Iris pigment epithelial cell (primary cell): ENCODE data around the gene PHRF1.
A peak's percentile ranks its signal among the peaks of the same experiment; 100 is the strongest.
"Not testable (repeated sequence)": the region's sequence is repeated elsewhere in the genome, so short reads cannot be mapped to it uniquely, and the experiment has no call there.

Source experiments
- DNase-seq: peaks from one replicate; pipeline ENCODE4 v3.0.0-alpha.2; 2011; ENCODE audit warnings: low read depth

The PHRF1 gene

DNA sequence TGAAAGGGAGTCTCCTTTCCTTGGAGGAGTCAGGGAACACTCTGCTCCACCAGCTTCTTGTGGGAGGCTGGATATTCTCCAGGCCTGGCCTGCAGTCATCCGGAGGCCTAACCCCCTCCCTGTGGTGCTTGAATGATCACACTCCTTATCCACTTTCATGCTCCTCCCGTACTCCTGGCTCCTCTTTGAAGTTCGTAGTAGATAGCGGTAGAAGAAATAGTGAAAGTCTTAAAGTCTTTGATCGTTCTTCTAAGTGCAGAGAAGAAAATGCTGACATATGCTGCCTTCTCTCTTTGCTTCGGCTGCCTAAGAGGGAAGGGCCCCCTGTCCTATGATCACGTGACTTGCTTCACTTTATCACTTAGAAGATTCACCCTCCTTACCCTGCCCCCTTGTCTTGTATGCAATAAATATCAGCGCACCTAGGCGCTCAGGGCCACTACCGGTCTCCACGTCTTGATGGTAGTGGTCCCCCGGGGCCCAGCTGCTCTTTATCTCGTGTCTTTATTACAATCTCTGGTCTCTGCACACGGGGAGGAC, 2.2 kb upstream of the PHRF1 start:
- not testable (repeated sequence) for DNase-seq

DNA sequence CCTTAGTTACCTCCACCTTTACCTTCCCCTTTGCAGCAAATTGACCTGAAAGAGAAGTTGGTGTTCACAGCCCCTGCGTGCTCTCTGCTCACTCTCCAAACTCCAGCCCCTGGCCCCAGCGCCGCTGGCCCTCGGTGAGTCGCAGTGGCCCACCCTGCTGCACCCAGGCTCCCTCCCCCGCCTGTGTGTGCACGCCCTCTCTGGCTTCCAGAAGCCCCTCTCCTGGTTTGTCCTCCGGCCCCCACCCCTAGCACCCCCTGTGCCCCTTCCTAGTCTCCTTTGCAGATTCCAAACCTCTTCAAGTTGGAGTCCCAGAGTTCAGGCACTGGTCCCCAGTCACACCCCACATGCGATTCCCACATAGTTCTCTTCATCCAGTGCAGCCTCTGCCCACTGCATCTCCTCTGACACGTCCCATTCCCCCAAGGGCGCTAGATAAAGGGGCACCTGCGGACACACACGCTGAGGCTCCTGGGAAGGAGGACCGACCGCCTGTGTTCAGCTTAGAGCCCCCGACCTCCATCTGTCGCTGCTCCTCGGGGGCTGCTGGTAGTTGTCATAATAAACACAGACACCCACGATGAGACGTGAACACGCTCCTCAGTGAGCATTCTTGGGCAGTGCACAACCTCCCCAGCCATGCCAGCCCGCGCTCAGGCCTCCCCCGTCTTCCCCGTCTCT, 1.5 kb upstream of the PHRF1 start:
- DNase-seq = no peak

DNA sequence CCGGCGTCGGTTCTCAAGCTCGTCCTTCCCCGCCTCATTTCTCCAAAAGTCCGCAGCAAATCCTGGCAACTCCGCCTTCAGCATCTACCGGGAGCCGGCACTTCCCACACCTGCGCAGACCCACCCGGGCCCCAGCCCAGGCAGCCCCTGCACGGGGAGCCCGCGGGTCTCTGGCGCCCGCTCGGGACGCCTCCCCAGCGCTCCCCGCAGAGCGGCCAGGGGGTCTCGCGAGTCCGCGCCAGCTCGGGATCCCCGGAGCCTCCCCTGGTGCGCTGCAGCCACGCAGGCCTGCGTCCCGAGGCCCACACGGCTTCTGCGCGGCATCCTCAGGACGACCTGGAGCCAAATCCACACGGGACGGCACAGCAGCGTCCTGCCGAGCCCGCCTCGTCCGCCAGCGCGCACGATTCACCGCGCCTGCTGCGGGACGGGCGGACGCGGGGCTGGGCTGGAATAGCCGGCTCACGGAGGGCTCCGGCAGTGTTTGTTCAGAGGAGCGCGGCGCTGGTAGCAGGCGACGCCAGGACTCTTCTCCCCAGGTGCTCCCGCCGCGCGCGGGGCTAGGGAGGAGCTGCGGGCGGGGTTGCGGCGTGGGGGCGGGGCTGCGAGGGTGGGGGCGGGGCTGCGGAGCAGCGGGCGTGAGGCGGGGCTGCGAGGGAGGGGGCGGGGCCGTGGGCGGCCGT, 816 bp upstream of the PHRF1 start:
- DNase-seq = peak; percentile 20

GRCh38 chr11:576811-577610, 741 bp downstream of the PHRF1 start:
- DNase-seq = peak; percentile 21

- no peak for DNase-seq
These were observed 1.3 kb downstream of the PHRF1 start for GRCh38 chr11:577611-577894.

DNA sequence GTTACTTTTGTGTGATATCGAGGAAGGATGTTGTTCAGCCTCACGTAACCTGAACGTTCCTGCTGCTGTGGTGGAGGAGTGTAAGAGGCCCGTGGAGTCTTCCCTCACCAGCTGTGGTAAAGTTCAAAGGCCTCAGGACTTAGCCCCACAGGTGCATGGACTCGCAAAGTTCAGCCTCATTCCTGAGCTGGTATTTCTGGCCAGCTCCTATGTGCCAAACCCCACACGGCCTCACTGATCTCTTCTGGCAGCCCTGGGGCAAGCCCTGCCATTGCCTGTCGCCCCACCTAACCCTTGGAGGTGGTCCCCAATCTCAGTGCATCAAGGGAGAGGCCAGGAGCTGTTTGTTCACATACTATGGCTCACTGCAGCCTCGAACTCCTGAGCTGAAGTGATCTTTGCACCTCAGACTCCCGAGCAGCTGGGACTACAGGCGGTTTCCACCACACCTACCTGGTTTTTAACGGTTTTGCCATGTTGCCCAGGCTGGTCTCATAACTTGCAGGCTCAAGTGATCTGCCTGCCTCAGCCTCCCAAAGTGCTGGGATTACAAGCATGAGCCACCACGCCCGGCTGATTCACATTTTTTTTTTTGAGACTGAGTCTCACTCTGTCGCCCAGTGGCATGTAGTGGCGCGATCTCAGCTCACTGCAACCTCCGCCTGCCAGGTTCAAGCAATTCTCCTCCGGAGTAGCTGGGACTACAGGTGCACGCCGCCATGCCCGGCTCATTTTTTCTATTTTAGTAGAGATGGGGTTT, 2.2 kb downstream of the PHRF1 start:
- DNase-seq = no peak

DNA sequence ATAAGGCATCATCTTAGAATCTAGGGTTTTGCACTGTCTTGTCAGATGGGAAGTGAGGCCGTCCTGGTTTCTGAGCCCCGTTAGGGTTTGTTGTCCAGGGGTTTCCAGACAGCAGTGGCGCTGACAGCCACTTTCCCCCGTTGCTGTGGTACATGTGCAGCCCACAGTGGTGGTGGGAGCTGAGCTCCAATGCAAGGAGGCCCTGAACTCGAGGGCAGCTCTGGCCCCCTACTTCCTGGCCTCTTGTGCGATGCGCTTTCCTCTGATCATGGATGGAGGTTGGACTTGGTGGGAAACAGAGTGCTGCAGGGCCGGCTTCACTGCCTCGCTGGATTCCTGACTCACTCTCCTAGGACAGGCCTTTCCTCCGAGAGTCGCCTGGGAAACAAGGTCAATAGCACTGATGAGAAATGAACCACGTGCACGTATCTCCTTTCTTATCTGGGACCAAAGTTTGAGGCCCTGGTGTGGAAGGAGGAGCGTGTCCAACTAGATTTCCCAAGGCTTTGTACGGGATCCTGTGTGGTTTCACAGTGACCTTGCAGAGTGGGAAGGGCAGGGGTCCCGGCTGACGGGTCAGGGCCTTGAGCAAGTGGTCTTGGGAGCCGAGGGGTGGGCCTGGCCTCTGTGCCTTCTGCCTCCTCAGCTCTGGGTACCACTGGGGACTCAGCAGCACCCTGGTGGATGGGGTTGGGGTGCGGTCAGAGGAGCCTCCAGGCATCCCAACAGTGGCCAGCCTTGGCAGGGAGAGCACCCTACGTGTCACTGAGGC, 3.7 kb downstream of the PHRF1 start:
- peak; percentile 52 for DNase-seq

- DNase-seq = no peak
These were observed 5.1 kb downstream of the PHRF1 start for GRCh38 chr11:581342-581741.

- DNase-seq = no peak
These were observed 5.5 kb downstream of the PHRF1 start for GRCh38 chr11:581752-582151.

DNA sequence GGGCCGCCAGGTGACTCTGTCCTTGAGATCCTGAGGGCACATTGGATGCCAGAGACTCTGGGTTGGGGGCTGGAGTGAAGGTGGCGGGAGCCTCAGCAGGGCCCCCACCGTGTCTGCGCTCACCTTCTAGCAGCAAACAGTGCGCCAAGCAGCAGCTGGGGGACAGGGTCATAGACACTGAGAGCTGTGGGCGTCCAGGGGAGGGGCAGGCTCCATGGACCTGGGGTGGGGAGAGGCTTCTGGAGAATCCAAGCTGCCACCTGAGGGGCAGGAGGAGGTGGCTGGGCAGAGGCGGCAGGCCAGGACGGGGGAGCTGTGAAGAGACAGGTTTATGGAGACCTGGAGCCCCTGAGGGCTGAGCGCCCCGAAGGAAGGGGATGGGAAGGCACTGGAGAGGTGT, 8.0 kb downstream of the PHRF1 start:
- DNase-seq = no peak

DNA sequence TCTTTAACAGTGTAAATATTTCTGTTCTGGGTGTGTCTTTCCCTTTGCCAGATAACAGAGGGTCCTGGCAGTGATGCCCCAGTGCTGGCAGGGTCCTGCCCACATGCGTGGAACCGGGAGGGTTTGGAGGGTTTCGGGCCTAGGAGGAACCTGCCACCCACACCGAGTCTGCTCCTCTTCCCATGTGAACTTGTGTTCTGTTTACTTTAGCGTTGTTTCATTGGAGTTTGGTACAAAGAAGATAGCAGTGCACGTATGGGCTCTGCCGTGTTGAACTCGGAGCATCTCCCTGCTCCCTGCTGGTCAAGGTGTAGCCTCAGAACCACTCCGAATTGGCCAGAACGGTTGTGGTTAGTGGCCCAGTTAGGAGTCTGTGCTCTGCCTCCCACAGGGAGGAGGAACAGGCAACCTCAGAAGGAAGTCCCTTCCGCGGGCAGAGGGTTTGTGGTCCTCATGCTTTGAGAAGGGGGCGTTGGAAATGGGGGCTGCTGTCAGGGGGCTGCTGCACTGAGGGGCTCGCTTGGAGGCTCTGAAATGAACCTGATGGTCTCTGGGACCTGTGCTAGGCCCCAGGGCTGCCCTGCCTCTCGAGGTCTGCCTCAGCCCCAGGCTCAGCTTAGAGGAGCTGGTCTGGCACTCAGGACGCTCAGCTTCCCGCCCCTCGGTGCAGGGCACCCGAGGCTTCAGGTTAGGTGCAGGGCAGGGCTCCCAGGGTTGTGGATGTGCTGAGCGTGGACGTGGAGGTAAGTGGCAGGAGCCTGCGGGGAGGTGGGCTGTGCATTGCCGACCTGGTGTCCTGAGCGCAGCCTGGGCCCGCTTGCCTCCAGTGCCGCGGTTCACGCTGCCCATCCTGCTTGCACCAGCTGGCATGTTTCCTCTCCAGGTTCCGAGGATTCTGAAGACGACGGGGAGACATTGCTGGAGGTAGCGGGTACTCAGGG, 10.4 kb downstream of the PHRF1 start:
- DNase-seq = no peak

DNA sequence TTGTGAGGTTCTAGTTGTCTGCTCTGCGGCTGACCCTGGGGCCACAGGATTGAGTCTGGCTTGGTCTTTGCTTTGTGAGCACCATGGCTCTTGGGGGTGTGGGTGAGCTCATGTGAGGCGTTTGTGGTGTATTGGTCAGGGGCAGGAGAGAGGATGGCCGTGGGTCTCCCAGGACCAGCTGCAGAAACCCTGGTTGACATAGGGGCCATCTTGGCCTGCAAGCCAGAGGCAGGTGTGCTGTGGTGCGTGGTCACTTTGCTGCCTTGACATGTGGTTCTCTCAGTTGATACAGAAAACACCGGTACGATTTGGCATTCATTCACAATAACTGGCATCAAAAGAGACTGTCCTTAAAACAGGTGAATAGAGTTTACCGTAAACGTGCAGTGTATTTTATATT, 11.3 kb downstream of the PHRF1 start:
- DNase-seq = no peak

DNA sequence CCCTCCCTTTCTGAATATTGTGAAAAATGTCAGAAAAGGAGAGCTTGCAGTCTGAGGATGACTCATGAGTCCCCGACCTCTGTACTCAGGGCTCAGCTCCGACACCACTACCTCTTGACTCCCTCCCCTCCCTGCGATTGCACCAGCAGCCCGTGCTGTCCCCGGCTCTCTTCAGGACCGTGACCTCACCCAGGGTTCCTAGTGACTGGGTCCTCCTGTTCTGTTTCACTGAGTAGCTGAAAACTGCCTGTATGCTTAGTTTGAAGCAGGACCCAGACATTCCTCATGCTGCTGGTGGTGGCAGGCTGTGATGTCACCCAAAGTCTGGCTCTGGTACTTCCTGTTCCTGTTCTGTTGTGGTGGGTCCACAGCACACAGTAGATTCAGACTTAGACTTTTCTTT, 11.7 kb downstream of the PHRF1 start:
- DNase-seq = peak; percentile 90

GRCh38 chr11:589798-590197, 13.5 kb downstream of the PHRF1 start:
- DNase-seq = no peak

- no peak for DNase-seq
These were observed 14.7 kb downstream of the PHRF1 start for GRCh38 chr11:590997-591396.

DNA sequence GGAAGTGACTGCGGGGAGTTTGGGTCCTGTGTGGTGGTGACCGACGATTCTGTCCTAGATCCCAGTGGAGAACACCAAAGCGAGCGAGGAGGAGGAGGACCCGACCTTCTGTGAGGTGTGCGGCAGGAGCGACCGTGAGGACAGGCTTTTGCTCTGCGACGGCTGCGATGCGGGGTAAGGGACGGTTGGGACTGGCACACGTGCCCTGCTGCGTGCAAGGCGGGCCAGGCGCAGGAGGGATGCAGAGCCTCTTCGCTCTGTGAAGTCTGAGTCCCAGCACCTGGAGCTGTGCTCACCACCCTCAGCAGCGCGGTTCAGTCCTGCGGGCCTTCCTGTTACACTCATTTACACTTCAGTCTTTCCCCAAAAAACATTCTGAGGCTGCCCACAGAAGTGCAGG, 16.2 kb downstream of the PHRF1 start:
- DNase-seq = no peak

DNA sequence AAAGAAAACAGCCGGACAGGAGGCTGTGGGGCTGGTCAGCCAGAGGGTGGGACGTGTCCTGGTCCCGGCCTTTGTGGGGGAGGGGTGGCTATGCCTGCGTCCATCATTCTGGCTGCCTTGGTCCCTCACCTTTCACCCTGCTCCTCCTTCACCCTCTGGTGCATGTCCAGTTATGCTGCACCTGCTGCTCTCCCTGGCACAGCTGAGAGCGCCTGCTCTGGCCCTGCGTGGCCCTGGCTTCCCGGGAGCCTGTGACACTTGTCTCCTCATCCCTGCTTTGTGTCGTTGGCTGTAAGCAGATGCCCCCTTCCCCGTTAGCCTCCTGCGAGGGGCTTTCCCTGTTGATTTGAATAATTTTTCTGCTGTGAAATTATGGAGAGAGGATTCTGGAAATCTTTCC, 16.6 kb downstream of the PHRF1 start:
- DNase-seq = no peak

DNA sequence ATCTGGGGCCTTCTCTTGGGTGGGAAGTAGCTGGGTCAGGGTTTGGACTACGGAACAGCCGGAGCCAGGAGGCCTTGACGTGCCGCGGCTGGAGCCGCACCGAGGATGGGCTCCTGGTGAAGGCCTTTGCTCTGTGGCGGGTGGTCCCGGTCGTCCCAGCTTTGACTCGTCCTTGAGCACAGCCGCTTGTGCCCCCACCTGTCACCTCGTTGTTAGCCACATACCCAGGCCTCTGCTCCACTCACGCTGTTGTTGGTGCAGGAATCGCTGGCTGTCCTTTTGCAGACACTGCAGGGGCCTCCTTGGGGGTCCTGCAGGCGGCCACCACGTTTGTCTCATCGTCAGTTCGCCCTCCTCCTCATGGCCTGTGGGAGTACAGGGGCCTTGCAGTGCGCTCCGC, 17.1 kb downstream of the PHRF1 start:
- DNase-seq = no peak

- no peak for DNase-seq
These were observed 19.1 kb downstream of the PHRF1 start for GRCh38 chr11:595400-595799.

- no peak for DNase-seq
These were observed 20.1 kb downstream of the PHRF1 start for GRCh38 chr11:596374-596773.
